ENCODE results near the gene TMEM19.
A peak's percentile ranks its signal among the peaks of the same experiment; 100 is the strongest.

The TMEM19 gene

DNA sequence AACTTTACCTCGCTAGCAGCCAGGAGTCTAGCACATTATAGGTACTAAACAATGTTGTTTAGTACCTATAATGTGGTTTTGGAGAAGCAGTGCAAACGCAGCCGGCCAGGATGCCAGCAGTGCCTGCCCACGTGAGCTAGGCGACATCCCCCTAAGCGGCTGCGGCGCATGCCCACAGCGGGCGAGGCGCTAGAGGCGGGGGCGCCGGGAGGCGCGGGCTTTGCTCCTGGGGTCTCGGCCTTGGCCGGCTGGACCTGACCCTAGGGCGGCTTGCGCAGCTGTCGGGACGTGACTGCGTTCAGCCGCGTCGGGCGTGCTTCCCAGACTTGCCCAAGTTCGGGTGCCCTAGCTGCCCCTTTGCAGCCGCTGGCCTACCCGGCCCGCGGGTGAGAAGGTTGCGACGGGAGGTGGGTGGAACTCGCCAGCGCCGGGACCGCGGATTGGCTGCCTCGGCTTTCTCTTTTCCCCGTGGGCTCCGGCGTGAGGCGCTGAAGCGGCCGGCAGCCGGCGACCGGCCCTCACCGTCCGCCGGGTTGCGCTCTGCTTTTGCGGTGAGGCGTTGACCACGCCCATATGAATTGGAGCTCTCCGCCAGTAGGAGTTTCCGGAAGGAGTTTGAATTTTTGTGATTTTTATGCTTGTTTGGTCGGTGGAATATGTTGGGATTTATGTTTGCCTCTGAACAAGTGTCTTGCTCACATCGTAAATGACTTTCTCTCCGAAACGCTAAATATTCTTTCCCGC lies at the start of gene TMEM19:
TMEM19 (plus strand) TSS at position 169 of the 744 bp plus-strand sequence. CDS start 599 bp downstream, outside the sequence.
- peak; percentile 84 for DNase-seq

DNA sequence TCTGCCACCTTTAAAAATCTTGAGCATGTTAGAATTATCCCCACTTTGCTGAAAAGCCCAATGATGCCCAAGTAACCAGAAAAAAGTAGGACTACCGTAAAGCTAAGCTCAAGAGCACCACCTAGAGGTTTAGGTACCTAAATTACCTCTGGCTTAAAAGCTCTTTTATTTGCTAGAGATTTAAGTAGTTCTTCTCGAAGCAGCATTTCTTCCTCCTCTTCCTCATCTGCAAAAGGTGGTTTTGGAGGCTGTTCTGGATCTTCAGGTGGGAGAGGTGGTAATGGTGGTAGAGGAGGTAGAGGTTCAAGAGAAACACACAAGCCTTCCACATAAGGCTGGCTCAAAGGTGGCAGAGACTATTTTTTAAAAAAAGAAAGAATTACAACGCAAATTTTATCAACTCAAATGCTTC lies 49.2 kb upstream of the TMEM19 start:
- DNase-seq: peak; percentile 8

GRCh38 chr12:71638499-71638898 lies 47.4 kb upstream of the TMEM19 start:
- no peak for DNase-seq

DNA sequence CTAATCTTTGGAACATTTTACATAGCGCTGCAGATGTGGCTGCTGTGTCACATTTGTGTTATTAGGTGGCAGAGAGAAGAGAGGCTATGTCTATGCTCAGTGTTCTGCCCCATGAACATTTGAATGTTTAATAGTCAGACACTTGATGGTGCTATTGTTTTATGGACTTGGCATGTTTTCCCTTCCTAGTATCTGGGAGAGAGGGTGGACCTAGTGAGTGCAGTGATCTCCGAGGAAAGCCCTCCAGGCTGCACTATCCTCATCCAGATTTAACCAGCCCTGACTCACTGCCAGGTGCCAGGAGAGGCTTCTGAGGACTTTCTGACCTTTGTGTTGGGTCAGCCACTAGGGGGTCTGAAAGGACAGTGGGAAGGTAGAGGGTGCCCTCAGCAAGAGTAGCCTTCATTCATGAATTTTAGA lies 46.5 kb upstream of the TMEM19 start:
- DNase-seq: no peak

DNA sequence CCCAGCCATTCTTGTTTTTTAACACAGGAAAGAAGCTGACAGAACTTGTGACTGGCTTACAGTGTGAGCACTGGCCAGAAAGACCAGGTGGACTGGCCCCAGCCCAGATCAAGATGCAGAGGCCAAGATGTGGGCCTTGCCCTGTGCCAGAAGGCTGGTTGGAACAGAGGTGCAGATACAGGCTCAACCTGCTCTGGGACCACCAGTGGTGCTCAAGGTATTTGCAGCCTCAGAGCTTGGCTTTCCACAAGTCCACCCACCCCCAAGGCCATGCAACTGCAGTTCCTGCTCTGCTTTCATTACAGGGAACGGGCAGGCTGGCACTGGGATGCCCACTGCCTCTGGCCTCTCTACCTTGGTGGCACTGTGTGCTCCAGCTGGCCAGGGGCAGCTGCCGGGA lies 45.6 kb upstream of the TMEM19 start:
- no peak for DNase-seq

DNA sequence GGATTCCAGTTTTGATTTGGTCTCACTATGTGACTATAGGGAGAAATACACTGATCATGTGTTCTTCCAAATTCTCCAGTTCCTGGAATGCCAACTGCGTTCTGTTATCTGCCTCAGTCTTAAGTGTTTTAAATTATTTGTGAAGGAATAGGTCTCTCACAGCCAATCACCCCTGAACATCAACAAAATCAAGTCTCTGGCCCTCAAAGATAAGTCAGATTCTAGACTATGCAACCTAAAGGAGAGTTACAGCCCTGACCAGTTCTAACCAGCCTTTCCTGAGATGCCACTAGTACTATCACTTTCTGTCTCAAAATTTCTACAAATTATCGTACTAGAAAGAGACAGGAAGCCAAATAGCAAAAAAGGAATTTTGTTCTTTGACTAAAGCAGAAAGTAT lies 44.5 kb upstream of the TMEM19 start:
- no peak for DNase-seq

DNA sequence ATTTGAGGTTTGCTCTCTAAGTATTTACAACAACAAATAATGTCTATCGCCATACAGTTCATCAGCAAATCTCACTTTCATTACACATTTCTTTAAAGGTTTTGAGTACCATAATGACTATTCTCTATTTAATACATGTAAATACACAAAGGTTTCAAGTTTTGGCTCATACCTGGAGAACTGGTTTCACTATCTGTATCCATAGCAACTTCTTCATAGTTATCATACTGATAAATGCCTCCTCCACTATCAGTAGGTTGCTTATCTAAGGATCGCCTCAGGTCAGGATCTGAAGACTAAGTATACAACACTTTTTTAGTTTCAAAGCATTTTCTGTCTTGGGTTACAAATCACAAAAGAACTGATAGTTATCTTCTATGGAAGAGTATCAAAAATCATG lies 43.6 kb upstream of the TMEM19 start:
- no peak for DNase-seq

DNA sequence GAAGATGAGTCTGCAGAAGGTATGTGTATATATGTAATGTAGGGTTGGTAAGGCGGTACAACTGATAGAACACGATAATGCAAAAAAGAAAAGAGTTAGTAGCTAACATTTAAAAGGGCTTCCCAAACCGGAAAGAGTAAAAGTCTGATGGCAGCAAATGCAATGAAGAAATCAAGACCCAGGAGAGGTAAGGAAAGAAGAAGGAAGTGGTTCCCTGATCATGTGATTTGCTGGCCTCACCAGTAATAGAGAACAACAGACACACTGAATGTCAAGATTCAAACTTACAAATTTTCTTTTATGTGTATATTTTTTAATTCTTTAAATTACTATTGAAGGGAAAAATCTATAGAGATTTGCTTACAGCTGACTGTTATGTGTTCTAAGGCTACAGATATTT lies 40.6 kb upstream of the TMEM19 start:
- DNase-seq: no peak

GRCh38 chr12:71646512-71646911 lies 39.4 kb upstream of the TMEM19 start:
- DNase-seq: no peak

DNA sequence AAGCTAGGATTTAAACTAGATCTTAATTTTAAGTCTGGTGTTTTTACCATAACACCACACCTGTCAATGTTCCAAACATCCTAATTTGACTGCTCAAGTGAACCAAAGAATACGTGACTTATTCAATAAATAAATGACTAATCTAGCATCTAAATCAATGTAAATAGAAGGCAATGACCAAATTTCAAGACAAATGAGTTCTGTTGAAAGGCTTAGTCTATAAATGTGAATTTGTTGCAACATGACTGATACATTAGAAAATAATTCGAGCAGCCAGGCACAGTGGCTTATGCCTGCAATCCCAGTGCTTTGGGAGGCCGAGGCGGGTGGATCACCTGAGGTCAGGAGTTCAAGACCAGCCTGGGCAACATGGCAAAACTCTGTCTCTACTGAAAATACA lies 37.3 kb upstream of the TMEM19 start:
- no peak for DNase-seq

DNA sequence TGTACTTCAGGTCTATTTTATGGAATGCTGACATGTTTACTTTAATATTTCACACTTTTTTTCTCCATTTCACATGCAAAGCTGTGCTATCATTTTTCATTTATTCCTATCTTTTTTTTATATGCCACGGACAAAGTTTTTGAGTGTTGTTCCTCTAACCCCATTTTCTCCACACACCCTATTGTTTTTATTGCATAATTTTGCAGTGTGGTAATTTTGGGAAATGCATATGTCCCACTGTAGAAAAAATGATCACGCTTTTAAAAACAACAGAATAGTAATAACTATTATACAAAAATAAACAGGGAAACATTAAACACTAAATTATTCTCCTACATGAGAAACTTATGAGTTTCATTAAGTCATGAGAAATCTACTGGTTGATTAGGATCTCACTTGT lies 36.5 kb upstream of the TMEM19 start:
- DNase-seq: no peak

DNA sequence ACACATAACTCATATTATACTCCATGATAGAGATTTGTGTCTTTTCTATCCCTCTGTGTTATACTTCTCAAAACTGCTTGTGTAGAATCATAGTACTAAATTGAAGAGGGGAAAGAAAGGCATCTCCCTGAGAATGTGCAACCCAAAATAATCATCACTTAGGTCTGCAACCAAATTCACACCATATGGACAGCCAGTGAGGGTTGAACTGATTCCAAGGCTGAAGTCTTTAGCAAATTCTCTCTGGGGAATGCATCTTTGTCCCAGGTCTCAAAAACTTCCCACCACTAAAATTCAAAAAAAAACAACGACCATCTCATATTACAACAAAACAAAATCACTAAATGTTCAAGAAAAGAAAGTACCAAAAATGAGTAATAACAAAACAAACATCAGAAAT lies 33.2 kb upstream of the TMEM19 start:
- DNase-seq: no peak

DNA sequence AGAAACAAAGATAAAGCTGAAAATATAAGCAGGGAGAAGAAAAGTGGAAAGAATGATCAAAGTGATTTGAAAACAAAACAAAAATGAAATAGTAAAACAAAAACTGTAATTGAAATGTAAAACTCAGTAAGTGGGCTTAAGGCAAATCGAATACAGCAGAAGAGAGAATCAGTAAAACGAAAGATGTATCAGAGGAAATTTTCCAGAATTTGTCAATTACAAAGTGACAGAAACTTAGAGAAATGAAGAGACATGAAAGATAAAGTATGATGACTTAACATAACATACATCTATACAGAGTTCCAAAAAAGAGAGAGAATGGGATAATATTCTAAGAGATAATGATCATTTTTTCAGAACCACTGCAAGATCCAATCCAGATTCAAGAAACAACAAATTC lies 32.7 kb upstream of the TMEM19 start:
- no peak for DNase-seq

- DNase-seq: no peak
Measured at GRCh38 chr12:71654200-71654599, 31.7 kb upstream of the TMEM19 start.

GRCh38 chr12:71655495-71655894 lies 30.4 kb upstream of the TMEM19 start:
- no peak for DNase-seq

DNA sequence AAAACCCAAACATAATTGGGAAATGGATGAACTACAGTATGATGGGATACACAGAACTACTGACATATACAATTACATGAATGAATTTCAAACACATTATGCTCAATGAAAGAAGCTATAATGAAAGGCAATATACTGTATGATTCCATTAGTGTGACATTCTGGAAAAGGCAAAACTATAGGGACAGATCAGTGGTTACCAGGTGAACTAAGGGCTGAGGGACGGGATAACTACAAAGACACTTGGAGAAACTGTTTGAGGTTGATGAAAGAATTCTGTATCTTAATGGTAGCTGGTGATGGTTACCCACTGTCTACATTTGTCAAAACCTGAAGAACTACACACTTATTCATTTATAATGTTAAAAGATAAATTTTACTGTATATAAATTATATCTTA lies 30.0 kb upstream of the TMEM19 start:
- no peak for DNase-seq

DNA sequence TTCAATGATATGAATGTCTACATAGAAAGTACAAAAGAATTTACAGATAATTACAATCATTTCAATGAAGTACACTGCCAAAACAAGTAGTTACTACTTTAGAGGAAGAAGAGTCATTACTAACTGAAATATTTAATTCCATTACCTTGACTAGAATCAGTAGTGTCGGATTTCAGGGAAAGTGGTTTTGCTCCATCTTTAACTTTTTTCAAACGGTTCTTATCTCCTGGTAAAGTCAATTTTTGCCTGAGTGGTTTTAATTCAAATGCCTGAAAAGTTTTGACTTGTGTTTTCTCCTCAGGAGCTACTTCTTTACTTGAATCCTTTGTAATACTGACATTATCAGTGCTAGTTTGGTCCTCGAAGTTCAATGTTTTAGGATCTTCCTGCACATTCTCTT lies 29.1 kb upstream of the TMEM19 start:
- no peak for DNase-seq

GRCh38 chr12:71661977-71662530 lies 23.8 kb upstream of the TMEM19 start:
- DNase-seq: no peak

GRCh38 chr12:71662849-71663560 lies 22.9 kb upstream of the TMEM19 start:
- peak; percentile 71 for DNase-seq

DNA sequence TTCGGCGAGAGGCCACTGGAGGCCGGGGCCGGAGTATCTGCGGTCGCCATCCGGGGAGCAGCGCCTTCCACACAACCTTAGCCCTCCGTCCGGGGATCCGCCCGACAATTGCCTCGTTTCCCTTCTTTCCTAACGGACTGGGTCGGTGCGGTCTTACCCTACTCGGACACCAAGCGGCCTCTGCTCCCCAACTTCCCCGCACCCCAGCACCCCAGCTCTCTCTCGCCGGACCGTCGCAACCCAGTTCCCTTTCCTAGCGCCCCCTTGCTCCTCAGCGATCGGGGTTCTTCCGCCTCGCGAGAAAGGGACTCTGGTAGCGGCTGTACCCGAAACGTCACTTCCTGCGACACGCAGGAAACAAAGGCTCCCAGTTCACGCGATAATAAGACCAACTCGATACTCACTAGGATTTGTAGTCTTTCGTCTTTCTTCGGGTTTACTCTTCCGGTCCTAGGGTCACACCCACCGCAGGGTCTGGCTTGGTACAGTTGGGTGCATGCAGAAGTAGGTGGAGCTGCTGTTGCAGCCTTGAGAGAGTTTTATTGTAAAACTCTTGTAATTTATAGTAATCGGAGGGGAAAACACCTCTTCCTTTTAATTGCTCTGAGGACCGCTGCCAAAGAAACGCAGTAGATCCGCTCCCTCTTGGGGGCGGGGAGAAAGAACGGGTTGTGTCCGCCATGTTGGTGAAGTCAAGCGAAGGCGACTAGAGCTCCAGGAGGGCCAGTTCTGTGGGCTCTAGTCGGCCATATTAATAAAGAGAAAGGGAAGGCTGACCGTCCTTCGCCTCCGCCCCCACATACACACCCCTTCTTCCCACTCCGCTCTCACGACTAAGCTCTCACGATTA lies 22.1 kb upstream of the TMEM19 start, which contains the start of the genes THAP2 and ZFC3H1:
THAP2 (plus strand) TSS at position 741 of the 850 bp plus-strand sequence. CDS start 209 bp downstream, outside the sequence.
ZFC3H1 (minus strand) TSS at position 288 of the 850 bp plus-strand sequence; CDS start at position 50, 238 bp downstream.
- peak; percentile 90 for DNase-seq

DNA sequence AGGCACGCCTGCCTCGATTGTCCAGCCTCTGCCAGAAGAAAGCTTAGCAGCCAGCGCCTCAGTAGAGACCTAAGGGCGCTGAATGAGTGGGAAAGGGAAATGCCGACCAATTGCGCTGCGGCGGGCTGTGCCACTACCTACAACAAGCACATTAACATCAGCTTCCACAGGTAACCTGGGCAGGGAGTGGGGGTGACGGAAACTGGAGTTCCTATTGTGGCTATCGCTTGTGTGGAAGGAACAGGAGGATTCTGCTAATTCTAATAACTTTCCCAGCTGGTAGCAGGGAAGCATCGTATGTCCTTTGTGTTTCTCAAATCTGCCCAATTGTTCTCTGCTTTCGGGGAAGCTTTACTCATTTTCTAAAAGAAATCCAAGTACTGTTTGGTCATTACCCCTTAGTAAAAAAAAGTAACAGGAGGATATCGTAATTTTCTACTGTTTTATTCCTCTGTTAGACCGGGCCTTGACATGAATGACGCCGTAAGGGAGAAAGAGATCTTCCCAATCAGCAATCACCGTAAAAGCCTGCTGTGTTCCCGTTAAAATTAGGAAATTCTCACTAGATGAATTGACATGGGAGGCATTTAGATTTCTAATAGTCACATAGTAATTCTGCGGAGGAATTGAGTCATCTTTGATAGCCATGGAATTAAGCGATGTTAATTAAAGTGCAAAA lies 21.3 kb upstream of the TMEM19 start:
- no peak for DNase-seq

GRCh38 chr12:71665090-71665463 lies 20.8 kb upstream of the TMEM19 start:
- DNase-seq: no peak

Measured in CD4-positive, alpha-beta T cell treated with Interleukin-6 for 4 hours (primary cell).